HepG2 (cell line): ENCODE measurements around the gene ANG. TPM values are rescaled to one million over a fixed set of nuclear protein-coding genes. Genes with fewer than 3 reads are reported as not detected.

Source experiments
- ATAC-seq: fragments of 200-7000 bp; cut with Tn5 transposase; 3 replicates; pipeline ENCODE4 v1.9.1; 2020; ENCODE audit warnings: mild to moderate bottlenecking, moderate library complexity
- BruUV-seq: library from RNA; stranded (reverse); fragments of 400-500 nt; replicated peaks from 2 replicates; lab custom pipeline; 2021; lab: Mats Ljungman, UMichigan
- CTCF ChIA-PET: fragments of 300-600 bp; formaldehyde crosslinking; extraction: SDS; loops from one replicate; lab custom pipeline; 2021; ENCODE audit warnings: low total read pairs, inconsistent platforms, low intra/inter-chr PET ratio; lab: Yijun Ruan, JAX
- POLR2A ChIA-PET: fragments of 350-600 bp; sonication (Branson Sonifier 250); formaldehyde crosslinking; loops from one replicate; lab custom pipeline; 2020; ENCODE audit warnings: antibody characterized with exemption, inconsistent platforms; lab: Yijun Ruan, JAX
- DNase-seq: peaks from one replicate; pipeline ENCODE4 v3.0.0-alpha.2; 2015; ENCODE audit warnings: low spot score
- FAIRE-seq: peaks from 3 replicates; lab custom pipeline; 2011; peaks lifted over from hg19 to GRCh38; lab: Jason Lieb, UNC
- H2AFZ ChIP-seq: one replicate; pipeline ENCODE4 v1.6.1; 2011; ENCODE audit warnings: low read length, inconsistent platforms
- H3K27ac ChIP-seq: fragments of 300-600 bp; 3 replicates; pipeline ENCODE4 v1.8.0; 2011; ENCODE audit warnings: mixed run types, mild to moderate bottlenecking, mixed read lengths, low read length, inconsistent platforms; ENCODE audit not compliant: insufficient read depth; ENCODE audit errors: extremely low read length
- H3K27me3 ChIP-seq, 2 experiments: fragments of 200-600 bp in 1 of 2; 2 replicates in 1 of 2; 3 replicates in 1 of 2; pipeline versions ENCODE4 v1.6.0 to v1.8.0; 2011; ENCODE audit warnings: low read length in 2 of 2, mild to moderate bottlenecking in 2 of 2, moderate library complexity in 2 of 2, inconsistent platforms in 1 of 2; ENCODE audit not compliant: insufficient read depth in 2 of 2, control insufficient read depth in 1 of 2
- H3K36me3 ChIP-seq, 2 experiments: fragments of 200-600 bp in 1 of 2; replicated peaks in 1 of 2; 2 replicates in 1 of 2; 3 replicates in 1 of 2; pipeline versions ENCODE4 v1.5.1 to v1.8.0; 2011; ENCODE audit warnings: low read length in 2 of 2, inconsistent platforms in 1 of 2; ENCODE audit not compliant: insufficient read depth in 2 of 2, control insufficient read depth in 1 of 2
- H3K4me1 ChIP-seq: 2 replicates; pipeline ENCODE4 v1.5.1; 2012; ENCODE audit warnings: low read length, inconsistent platforms; ENCODE audit not compliant: insufficient read depth
- H3K4me2 ChIP-seq: 2 replicates; pipeline ENCODE4 v1.6.0; 2011; ENCODE audit warnings: low read depth, low read length, inconsistent platforms
- H3K4me3 ChIP-seq, 3 experiments: fragments of 200-600 bp in 1 of 3; sonication (generic), shearing (Covaris generic) in 1 of 3; replicated peaks in 1 of 3; 2 replicates each; pipeline ENCODE4 v1.5.1; 2011 to 2016; ENCODE audit warnings: low read length in 3 of 3, inconsistent platforms in 2 of 3, low read depth in 2 of 3, mild to moderate bottlenecking in 2 of 3, control low read depth in 1 of 3, mixed read lengths in 1 of 3; ENCODE audit not compliant: insufficient read depth in 1 of 3
- H3K79me2 ChIP-seq: one replicate; pipeline ENCODE4 v1.6.1; 2011; ENCODE audit warnings: low read length, inconsistent platforms; ENCODE audit not compliant: insufficient read depth
- H3K9ac ChIP-seq: 2 replicates; pipeline ENCODE4 v1.6.0; 2011; ENCODE audit warnings: mild to moderate bottlenecking, low read depth, low read length, inconsistent platforms; ENCODE audit not compliant: insufficient read depth
- H3K9me3 ChIP-seq: 2 replicates; pipeline ENCODE4 v1.5.1; 2012; ENCODE audit warnings: mild to moderate bottlenecking, low read length
- H4K20me1 ChIP-seq: 2 replicates; pipeline ENCODE4 v1.6.0; 2011; ENCODE audit warnings: inconsistent platforms, mild to moderate bottlenecking, low read length, moderate library complexity; ENCODE audit not compliant: insufficient read depth
- DPF2 ChIP-seq: sonication (generic); formaldehyde crosslinking; IDR thresholded peaks from 2 replicates; pipeline ENCODE4 v1.4.0; 2020; ENCODE audit warnings: mild to moderate bottlenecking, low read depth, missing genetic modification reagents, borderline replicate concordance
- FLYWCH1 ChIP-seq: sonication (generic); formaldehyde crosslinking; IDR thresholded peaks from 2 replicates; pipeline ENCODE4 v1.8.1; 2023; ENCODE audit warnings: mild to moderate bottlenecking, missing genetic modification reagents
- HDAC2 ChIP-seq: sonication (generic); formaldehyde crosslinking; IDR thresholded peaks from 2 replicates; pipeline ENCODE4 v1.4.0; 2020; ENCODE audit warnings: missing genetic modification reagents
- HNF1A ChIP-seq, 2 experiments: sonication (generic) in 1 of 2; formaldehyde crosslinking in 1 of 2; IDR thresholded peaks; 2 replicates each; pipeline versions ENCODE4 v1.4.0 to v1.6.1; 2016 to 2020; ENCODE audit warnings: borderline replicate concordance in 1 of 2, low read depth in 1 of 2, mild to moderate bottlenecking in 1 of 2, missing genetic modification reagents in 1 of 2
- HNRNPUL1 ChIP-seq: fragments of 200-400 bp; formaldehyde crosslinking; IDR thresholded peaks from 2 replicates; pipeline ENCODE4 v1.6.1; 2017; ENCODE audit warnings: low read depth, mild to moderate bottlenecking, low read length, moderate library complexity
- JDP2 ChIP-seq: sonication (generic); formaldehyde crosslinking; IDR thresholded peaks from 2 replicates; pipeline ENCODE4 v1.8.1; 2022; ENCODE audit warnings: missing genetic modification reagents, borderline replicate concordance
- MIER3 ChIP-seq: IDR thresholded peaks from 2 replicates; pipeline ENCODE4 v1.6.1; 2016; ENCODE audit warnings: missing compliant biosample characterization, borderline replicate concordance
- SRSF9 ChIP-seq: fragments of 200-400 bp; formaldehyde crosslinking; IDR thresholded peaks from 2 replicates; pipeline ENCODE4 v1.6.1; 2018; ENCODE audit warnings: borderline replicate concordance, mild to moderate bottlenecking, low read depth, low read length; ENCODE audit not compliant: insufficient read depth, poor library complexity, severe bottlenecking
- TAF1 ChIP-seq: sonication (generic); formaldehyde crosslinking; IDR thresholded peaks from 2 replicates; pipeline ENCODE4 v1.4.0; 2020; ENCODE audit warnings: missing genetic modification reagents
- TGIF2 ChIP-seq: IDR thresholded peaks from 2 replicates; pipeline ENCODE4 v1.6.1; 2016; ENCODE audit warnings: control low read depth, missing compliant biosample characterization
- ZNF263 ChIP-seq: sonication (generic); formaldehyde crosslinking; IDR thresholded peaks from 2 replicates; pipeline ENCODE4 v1.4.0; 2020; ENCODE audit warnings: missing genetic modification reagents
- ZNF619 ChIP-seq: sonication (generic); formaldehyde crosslinking; IDR thresholded peaks from 2 replicates; pipeline ENCODE4 v1.4.0; 2020; ENCODE audit warnings: mild to moderate bottlenecking, missing genetic modification reagents
- ZNF777 ChIP-seq: sonication (generic); formaldehyde crosslinking; IDR thresholded peaks from 2 replicates; pipeline ENCODE4 v1.4.0; 2020; ENCODE audit warnings: missing genetic modification reagents
- ZSCAN31 ChIP-seq: sonication (generic); formaldehyde crosslinking; IDR thresholded peaks from 2 replicates; pipeline ENCODE4 v1.5.0; 2020; ENCODE audit warnings: low read depth, mild to moderate bottlenecking, missing genetic modification reagents
- WGBS: methylation state at CpG from one replicate; pipeline ENCODE4 v1.1.6; 2017; ENCODE audit warnings: low lambda C conversion rate; 5-methylcytosine and 5-hydroxymethylcytosine counted together
- in situ Hi-C: cut with HindIII; loops from 2 replicates; pipeline ENCODE4 v1.10.0; 2017; ENCODE audit warnings: low pct_unique_long_range_greater_than_20kb; ENCODE audit not compliant: extremely low pct_ligation_motif_present
- intact Hi-C: fragments of 100-400 bp; cut with micrococcal nuclease; formaldehyde crosslinking; loops from one replicate; pipeline ENCODE4 v1.10.0; 2022; ENCODE audit not compliant: unreplicated experiment
- polyA plus RNA-seq, 8 experiments: library from polyadenylated mRNA; depleted of rRNA in 3 of 8; stranded (reverse) in 7 of 8; unstranded in 1 of 8; fragments of >200 nt; fragmentation: Illumina TruSeq in 4 of 8; extraction: Trizol in 4 of 8; gene quantifications; 2 replicates each; pipeline versions ENCODE4 v1.2.1 to v1.2.3, GENCODE V29; 2011 to 2016; ENCODE audit warnings: low read depth in 4 of 8, missing spikeins in 1 of 8, mixed read lengths in 1 of 8; ENCODE audit not compliant: insufficient read depth in 1 of 8
- total RNA-seq, 5 experiments: library from RNA; depleted of rRNA; stranded (reverse); fragments of >200 nt; fragmentation: Illumina TruSeq; extraction: Trizol; gene quantifications; 2 replicates each; pipeline ENCODE4 v1.2.3, GENCODE V29; 2016; ENCODE audit warnings: low read depth in 1 of 5

The ANG gene
- total and polyA plus RNA-seq, 2 of the 13 experiments (the other 11 are each of a cell fraction or from before 2014, with no cell fraction given): 83.6 to 401 TPM

- TF ChIP-seq JDP2 (CRISPR knock-in tag) (no peak), ZNF263 (CRISPR knock-in tag) (0 out of 2 replicates have a peak, but pooled peaks have one; percentile 22), DPF2 (no peak), TAF1 (no peak), FLYWCH1 (CRISPR knock-in tag) (no peak), ZSCAN31 (CRISPR knock-in tag) (no peak), TGIF2 (CRISPR knock-in tag) (no peak), HNRNPUL1 (no peak)
Observed at GRCh38 chr14:20668969-20669368, 19.6 kb upstream of the ANG start (continued).

GRCh38 chr14:20671597-20672283 lies 16.8 kb upstream of the ANG start:
- DNase-seq (peak; percentile 96), FAIRE-seq (peak; percentile 54), ATAC-seq (peak; percentile 85)
- in situ Hi-C loops (no loop called here), intact Hi-C loops (loop anchor here (1.0 kb wide), 1 partner anchor 10 kb away; no protein-coding TSS in a partner anchor)
- Histone ChIP-seq H2AFZ (no peak overlapping the region), H3K9me3 (no peaks in the 10 kb centered on the region), H3K36me3 (no peaks in the 10 kb centered on the region), H3K79me2 (no peaks in the 10 kb centered on the region), H3K4me3 (no peak overlapping the region), H4K20me1 (no peaks in the 10 kb centered on the region), H3K4me2 (peak overlapping the region; percentile 55), H3K9ac (peak overlapping the region; percentile 18; the same call in 1 of the 2 replicates), H3K27me3 (no peaks in the 10 kb centered on the region), H3K4me1 (peaks cover 70% of the 10 kb centered on the region), H3K27ac (peak overlapping the region; percentile 69)
- WGBS: 0% methylated on average over 4 of the region's 4 CpGs
- CTCF ChIA-PET: interaction anchor here (1.2 kb wide), 1 partner anchor 12 kb away, joined by 3 read pairs; no protein-coding TSS in a partner anchor
- BruUV-seq: no TSS peak
- POLR2A ChIA-PET: interaction anchor here (0.9 to 7.8 kb wide), 6 partner anchors 11 to 329 kb away, joined by 3 to 141 read pairs (median 4); partner anchors contain the start of genes PARP2 and RNASE4
- no peak for TF ChIP-seq ZNF619
- TF ChIP-seq HDAC2: peak; percentile 84
- peak; percentile 82 for TF ChIP-seq MIER3 (CRISPR knock-in tag)
- TF ChIP-seq SRSF9: no peak
- peak; percentile 52; the same call in 1 of the 2 replicates for TF ChIP-seq HNF1A (IDR thresholded peaks at IDR 0.05; ENCODE audit: low read depth)
- peak; percentile 60; the same call in 1 of the 2 replicates for TF ChIP-seq HNF1A (CRISPR knock-in tag; IDR thresholded peaks at IDR 0.05; ENCODE audit: borderline replicate concordance)
- no peak for TF ChIP-seq ZNF777 (CRISPR knock-in tag)
